Measurements from ENCODE around the gene CTDSPL. TPM values are rescaled to one million over a fixed set of nuclear protein-coding genes. Genes with fewer than 3 reads are reported as not detected.

CTDSPL gene
- total RNA-seq, 1 donor from 2014 or later = not detected

DNA sequence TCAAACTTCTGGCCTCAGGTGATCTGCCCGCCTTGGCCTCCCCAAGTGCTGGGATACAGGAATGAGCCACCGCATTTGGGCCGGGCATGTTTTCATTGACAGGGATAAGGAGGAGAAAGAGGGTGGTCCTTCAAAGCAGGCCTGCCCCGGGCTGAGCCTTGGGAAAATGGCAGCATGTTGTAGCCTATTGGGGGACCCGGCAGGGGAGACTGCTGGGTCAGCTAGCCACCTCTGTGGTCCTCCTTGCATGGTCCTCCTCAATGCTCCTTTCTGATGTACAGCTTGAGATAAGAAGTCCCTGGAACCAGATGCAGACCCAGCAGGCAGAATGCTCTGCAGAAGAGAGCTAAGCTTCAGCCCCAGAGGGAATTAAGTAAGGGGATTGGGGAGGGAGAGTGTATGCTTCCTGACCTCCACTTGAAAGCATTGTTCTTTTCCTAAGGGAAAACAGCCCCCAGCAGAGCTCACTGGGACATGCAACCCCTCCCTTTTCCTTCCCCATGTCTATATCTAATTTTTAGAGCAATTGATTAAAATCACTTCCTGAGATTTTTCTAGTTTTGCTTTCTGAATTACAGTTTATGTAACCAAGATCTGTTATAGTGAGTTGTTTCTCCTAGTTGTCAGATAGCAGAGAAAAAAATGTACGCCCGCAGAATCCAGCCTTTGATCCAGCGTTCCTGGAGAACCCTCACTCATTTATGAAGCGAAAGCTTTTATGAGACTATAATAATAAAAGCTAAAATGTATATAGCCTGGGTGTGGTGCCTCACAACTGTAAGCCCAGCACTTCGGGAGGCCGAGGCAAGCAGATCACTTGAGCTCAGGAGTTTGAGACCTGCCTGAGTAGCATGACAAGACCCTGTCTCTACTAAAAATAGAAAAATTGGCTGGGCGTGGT lies 80.2 kb downstream of the CTDSPL start:
- TF ChIP-seq, protein P1, sequence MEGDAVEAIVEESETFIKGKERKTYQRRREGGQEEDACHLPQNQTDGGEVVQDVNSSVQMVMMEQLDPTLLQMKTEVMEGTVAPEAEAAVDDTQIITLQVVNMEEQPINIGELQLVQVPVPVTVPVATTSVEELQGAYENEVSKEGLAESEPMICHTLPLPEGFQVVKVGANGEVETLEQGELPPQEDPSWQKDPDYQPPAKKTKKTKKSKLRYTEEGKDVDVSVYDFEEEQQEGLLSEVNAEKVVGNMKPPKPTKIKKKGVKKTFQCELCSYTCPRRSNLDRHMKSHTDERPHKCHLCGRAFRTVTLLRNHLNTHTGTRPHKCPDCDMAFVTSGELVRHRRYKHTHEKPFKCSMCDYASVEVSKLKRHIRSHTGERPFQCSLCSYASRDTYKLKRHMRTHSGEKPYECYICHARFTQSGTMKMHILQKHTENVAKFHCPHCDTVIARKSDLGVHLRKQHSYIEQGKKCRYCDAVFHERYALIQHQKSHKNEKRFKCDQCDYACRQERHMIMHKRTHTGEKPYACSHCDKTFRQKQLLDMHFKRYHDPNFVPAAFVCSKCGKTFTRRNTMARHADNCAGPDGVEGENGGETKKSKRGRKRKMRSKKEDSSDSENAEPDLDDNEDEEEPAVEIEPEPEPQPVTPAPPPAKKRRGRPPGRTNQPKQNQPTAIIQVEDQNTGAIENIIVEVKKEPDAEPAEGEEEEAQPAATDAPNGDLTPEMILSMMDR (IDR thresholded peaks at IDR 0.05) = no peak
- ChIA-PET POLR2A (no interaction called here), CTCF (no interaction called here)
- DNase-seq (no peak), ATAC-seq (ENCODE audit: low read depth) (no peak)
- intact Hi-C loops (cut with micrococcal nuclease) = no loop called here
- H3K36me3 Mint-ChIP-seq (ENCODE audit: low read depth) = no peaks in the 10 kb centered on the region
- H3K9me3 Mint-ChIP-seq = no peaks in the 10 kb centered on the region
- no peak overlapping the region for H3K4me3 Mint-ChIP-seq
- H3K4me1 Mint-ChIP-seq = no peaks in the 10 kb centered on the region
- no peak overlapping the region for H3K27ac Mint-ChIP-seq
- no peaks in the 10 kb centered on the region for H3K27me3 Mint-ChIP-seq

DNA sequence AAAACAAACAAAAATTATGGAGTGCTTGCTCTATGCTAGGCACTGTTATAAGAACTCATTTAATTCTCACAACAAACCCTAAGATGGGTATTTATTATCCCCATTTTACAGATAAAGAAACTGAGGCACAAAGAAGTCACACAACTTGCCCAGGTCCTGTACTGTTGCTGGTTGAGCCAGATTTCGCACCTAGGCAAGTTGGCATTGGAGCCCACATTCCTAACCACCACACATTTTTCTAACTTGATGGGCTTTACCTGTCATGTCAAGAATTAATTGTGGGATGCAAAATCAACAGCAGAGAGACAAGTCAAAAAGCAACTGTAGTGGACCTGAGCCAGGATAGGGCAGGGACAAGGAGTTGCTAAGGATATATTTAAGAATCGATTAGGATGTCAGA lies 81.0 kb downstream of the CTDSPL start:
- H3K27ac Mint-ChIP-seq = no peak overlapping the region
- POLR2A ChIA-PET = no interaction called here
- intact Hi-C loops (cut with micrococcal nuclease) = no loop called here
- TF ChIP-seq, protein P1 (IDR thresholded peaks at IDR 0.05) = no peak
- no peak overlapping the region for H3K4me3 Mint-ChIP-seq
- ATAC-seq (ENCODE audit: low read depth) (no peak), DNase-seq (no peak)
- H3K36me3 Mint-ChIP-seq (ENCODE audit: low read depth) = no peaks in the 10 kb centered on the region
- CTCF ChIA-PET = no interaction called here
- no peaks in the 10 kb centered on the region for H3K4me1 Mint-ChIP-seq
- H3K9me3 Mint-ChIP-seq = no peaks in the 10 kb centered on the region
- no peaks in the 10 kb centered on the region for H3K27me3 Mint-ChIP-seq

DNA sequence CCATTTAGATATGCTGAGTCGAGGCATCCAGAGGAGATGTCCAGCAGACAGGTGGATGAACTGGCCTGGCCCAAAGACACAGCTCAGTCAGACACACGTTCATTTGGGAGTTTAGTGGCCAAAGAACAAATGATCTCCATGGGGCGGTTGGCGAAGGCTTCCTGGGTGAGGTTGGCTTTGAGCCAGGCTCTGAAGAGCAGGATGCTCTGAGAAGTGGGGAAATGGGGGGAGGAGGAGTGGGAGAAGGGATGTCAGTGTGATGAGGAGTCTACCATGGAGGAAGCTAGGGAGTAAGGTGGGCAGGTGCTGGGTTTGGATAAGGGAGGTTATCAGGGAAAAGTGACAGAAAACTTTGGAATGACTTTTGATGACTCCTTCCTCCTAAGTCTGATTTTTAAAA lies 81.4 kb downstream of the CTDSPL start:
- no peaks in the 10 kb centered on the region for H3K4me1 Mint-ChIP-seq
- no peak overlapping the region for H3K4me3 Mint-ChIP-seq
- POLR2A ChIA-PET = no interaction called here
- H3K27me3 Mint-ChIP-seq = no peaks in the 10 kb centered on the region
- no peak for ATAC-seq (ENCODE audit: low read depth)
- CTCF ChIA-PET = no interaction called here
- intact Hi-C loops (cut with micrococcal nuclease) = no loop called here
- no peak overlapping the region for H3K27ac Mint-ChIP-seq
- H3K36me3 Mint-ChIP-seq (ENCODE audit: low read depth) = no peaks in the 10 kb centered on the region
- no peaks in the 10 kb centered on the region for H3K9me3 Mint-ChIP-seq
- no peak for DNase-seq
- TF ChIP-seq, protein P1 (IDR thresholded peaks at IDR 0.05) = no peak

DNA sequence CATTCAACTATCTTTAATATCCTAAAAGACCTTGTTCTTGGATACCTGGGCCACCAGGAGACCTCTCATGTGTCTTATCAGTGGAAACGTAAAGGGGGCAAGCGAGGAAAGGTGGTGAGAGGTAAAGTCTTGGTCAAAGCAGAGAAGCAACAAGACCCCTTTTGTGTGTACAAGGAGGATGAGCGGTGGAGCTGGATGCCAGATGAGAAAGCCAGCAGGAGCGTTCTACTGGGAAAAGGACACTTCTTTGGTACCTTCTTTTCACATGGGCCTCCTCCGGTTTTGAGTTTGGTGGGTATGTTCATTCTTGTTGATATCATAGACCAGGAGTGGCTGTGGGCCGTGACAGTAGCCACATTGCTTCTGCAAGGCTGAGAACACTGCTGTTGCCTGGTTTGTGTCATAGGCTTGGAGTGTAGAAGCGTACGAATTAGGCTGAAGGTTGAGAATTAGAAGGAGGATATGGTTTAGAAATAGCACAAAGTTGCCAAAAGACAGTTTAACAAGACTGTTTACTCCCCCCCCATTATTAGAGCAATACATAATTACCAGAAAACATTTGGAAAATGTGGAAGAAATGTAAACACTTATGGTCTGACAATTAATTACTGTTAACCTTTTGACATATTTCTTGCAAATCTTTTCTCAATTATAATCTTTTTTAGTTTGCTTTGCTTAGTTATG lies 82.1 kb downstream of the CTDSPL start:
- ChIA-PET POLR2A (no interaction called here), CTCF (no interaction called here)
- intact Hi-C loops (cut with micrococcal nuclease) = no loop called here
- Mint-ChIP-seq H3K27ac (no peak overlapping the region), H3K27me3 (no peaks in the 10 kb centered on the region), H3K9me3 (no peaks in the 10 kb centered on the region), H3K4me3 (no peak overlapping the region), H3K36me3 (ENCODE audit: low read depth) (no peaks in the 10 kb centered on the region), H3K4me1 (no peaks in the 10 kb centered on the region)
- ATAC-seq (ENCODE audit: low read depth) (no peak), DNase-seq (no peak)
- TF ChIP-seq, protein P1 (IDR thresholded peaks at IDR 0.05) = no peak

DNA sequence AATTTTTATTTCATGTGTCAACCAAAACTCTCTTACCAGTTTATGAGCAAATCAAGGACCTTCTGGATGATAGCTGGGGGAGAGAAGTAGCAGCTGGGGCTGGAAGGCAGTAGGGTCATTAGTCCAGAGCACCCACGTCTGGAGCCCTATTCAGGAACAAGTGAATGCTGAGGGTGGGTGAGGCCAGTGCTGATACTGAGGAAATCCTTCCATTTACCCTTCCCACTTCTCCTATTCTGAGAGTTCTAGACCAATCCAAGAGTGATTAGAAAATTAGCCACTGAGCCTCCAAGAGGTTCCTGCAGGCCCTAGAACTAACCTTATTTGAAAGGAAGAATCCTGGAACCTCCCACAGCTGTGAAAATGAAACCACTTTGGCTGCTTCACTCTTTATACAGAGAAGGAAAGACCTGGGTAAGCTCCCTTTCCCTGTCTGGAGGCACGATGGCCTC lies 82.7 kb downstream of the CTDSPL start:
- no peaks in the 10 kb centered on the region for H3K27me3 Mint-ChIP-seq
- intact Hi-C loops (cut with micrococcal nuclease) = no loop called here
- no peaks in the 10 kb centered on the region for H3K9me3 Mint-ChIP-seq
- TF ChIP-seq, protein P1 (IDR thresholded peaks at IDR 0.05) = no peak
- ChIA-PET POLR2A (no interaction called here), CTCF (no interaction called here)
- H3K36me3 Mint-ChIP-seq (ENCODE audit: low read depth) = no peaks in the 10 kb centered on the region
- DNase-seq = no peak
- H3K4me1 Mint-ChIP-seq = no peaks in the 10 kb centered on the region
- no peak for ATAC-seq (ENCODE audit: low read depth)
- no peak overlapping the region for H3K4me3 Mint-ChIP-seq
- H3K27ac Mint-ChIP-seq = no peak overlapping the region
